Measurements from ENCODE around the gene RNFT2.

The RNFT2 gene

DNA sequence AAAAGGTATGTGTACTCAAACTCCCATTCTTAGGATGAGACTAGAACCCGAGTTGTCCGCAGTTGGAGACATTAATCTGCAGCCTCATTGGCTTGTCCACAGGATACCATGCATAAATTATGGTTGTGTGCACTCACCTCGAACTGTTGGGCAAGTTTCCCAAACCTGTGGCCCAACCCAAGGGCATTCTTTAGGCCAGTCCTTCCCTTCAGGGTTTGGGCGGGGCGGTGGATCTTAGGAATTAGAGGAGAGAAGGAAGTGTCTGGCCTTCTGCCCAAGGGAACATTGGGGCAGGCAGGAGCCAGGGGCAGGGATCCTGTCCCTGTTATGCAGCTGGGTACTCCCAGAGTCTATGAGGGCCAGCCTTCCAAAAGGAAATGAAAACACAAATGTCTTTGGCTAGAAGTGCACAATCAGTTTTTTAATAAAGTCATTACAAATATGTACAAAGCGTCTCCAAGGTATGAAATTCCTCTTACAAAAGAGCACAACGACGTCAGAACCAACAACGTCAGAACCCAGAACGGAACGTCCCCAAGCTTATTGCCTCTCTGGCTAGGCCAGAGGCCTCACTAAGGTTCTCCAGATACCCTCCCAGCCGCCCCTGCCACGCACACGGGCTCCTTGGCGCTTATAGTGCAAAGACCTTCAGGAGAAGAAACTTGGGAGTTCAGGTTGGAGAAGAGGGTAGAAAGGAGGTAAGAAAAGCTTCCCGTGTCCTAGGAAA is 117.8 kb downstream of the RNFT2 start:
- H3K27me3 ChIP-seq, result no peaks in the 10 kb centered on the region
- H4K20me1 ChIP-seq, result peaks cover 0 to 7% (median 0%) of the 10 kb centered on the region in 11 experiments; a peak in 4 of 22 replicates
- no peak overlapping the region for H3K4me3 ChIP-seq
- H3K27ac ChIP-seq, result no peak overlapping the region
- no peak overlapping the region for H3K9ac ChIP-seq
- H3K36me3 ChIP-seq, result no peaks in the 10 kb centered on the region
- H3K4me1 ChIP-seq, result peaks cover 29 to 60% (median 49%) of the 10 kb centered on the region in 10 experiments
- H3K4me2 ChIP-seq, result no peak overlapping the region
- TF ChIP-seq Cebpa-rat (IDR thresholded peaks at IDR 0.05), result no peak
- H3K9me3 ChIP-seq (replicated peaks in 1 of 11), result no peaks in the 10 kb centered on the region

DNA sequence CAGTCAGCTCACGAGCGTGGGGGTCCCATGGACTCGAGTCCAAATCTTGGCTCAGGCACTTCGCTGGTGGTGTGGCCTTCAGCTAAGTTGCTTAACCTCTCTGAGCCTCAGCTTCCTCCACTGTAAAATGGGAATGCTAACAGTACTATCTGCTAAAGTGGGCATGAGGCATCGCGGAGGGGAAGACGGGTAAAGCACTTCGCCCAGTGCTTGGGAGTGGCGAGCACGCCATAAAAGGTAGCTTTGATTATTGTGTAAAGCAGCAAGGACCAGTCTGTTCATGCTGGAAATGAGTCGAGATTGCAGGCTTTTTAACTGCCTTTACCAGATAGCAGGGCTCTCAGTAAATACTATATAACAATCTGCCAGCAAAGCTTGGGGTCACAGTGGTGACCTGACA is 118.6 kb downstream of the RNFT2 start:
- Histone ChIP-seq H3K9me3 (replicated peaks in 1 of 11) (no peaks in the 10 kb centered on the region), H3K4me3 (no peak overlapping the region), H3K9ac (no peak overlapping the region), H3K4me2 (peak overlapping the region in 1 of 11 experiments; percentile 71; a peak in 1 of 22 replicates), H3K36me3 (no peaks in the 10 kb centered on the region), H3K27me3 (no peaks in the 10 kb centered on the region), H4K20me1 (peaks cover 0 to 7% (median 0%) of the 10 kb centered on the region in 11 experiments; a peak in 5 of 22 replicates), H3K4me1 (peaks cover 35 to 61% (median 51%) of the 10 kb centered on the region in 10 experiments), H3K27ac (no peak overlapping the region)
- TF ChIP-seq Cebpa-rat (IDR thresholded peaks at IDR 0.05), result no peak

DNA sequence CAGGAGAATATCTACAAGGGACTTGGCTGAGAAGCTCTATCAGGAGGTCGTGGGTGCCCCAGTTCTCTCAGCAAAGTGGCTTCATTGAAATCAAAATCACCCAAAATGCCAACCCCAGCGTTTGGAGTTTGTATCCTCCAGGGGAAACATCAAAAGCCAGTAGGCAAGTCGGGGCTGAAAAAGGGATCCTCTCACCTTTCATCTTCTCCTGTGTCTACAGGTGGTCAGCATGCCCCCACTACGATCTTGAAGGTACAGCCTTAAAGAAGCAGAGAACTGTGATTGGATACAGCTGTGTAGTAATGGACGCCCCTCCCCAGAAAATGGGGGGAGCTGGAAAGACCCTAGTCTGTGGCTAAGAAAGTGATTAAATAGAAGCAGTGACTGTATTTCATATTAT is 121.0 kb downstream of the RNFT2 start:
- Histone ChIP-seq H3K9ac (no peak overlapping the region), H3K27ac (no peak overlapping the region), H3K27me3 (no peaks in the 10 kb centered on the region), H3K9me3 (replicated peaks in 1 of 11) (no peaks in the 10 kb centered on the region), H4K20me1 (peaks cover 0 to 7% (median 0%) of the 10 kb centered on the region in 11 experiments; a peak in 5 of 22 replicates), H3K4me3 (no peak overlapping the region), H3K4me2 (peak overlapping the region in 4 of 11 experiments; percentile 10 to 79 (median 76); a peak in 5 of 22 replicates), H3K4me1 (peaks cover 46 to 59% (median 54%) of the 10 kb centered on the region in 10 experiments), H3K36me3 (no peaks in the 10 kb centered on the region)
- no peak for TF ChIP-seq Cebpa-rat (IDR thresholded peaks at IDR 0.05)

DNA sequence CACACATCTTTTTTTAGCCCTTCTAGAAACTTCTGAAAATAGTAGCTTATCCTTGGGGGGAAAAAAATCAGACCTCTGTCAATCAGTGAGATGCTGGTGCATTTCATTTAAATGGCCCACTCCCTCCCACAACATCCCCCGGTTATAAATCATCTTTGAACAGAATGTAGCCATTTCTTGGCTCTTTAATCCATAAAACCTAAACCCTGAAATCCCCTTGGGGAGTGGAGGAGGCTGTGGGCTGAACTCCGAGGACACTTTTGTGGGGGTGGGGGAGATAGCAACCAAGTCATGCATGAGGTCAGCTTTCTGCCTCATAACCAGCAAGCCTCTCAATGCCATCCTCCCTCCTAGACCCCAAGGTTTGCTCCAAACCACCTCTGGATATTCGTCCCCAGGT is 122.1 kb downstream of the RNFT2 start:
- H3K4me2 ChIP-seq, result peak overlapping the region; percentile 67 to 86 (median 79)

DNA sequence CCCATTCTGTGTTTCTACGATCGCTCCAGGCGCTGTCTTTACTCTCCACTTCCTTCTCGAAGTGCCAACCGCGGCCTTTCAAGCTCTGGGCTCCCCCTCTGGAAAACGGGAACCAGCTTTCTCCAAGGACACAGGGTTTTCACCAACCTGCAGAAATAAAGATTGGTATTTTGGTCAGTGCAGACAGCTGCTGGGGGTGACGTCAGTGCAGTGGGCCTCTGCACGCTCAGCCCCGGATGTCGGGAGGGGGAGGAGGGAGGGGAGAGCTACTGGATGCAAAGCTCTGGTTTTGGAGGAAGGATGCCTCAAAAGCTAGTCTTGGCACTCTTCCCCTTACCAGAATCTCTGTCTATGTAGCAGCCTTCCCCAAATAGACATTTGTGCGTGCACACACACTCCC is 123.2 kb downstream of the RNFT2 start:
- TF ChIP-seq Cebpa-rat (IDR thresholded peaks at IDR 0.05), result no peak
- peak overlapping the region in 3 of 11 experiments; percentile 20 to 53 (median 37); a peak in 3 of 22 replicates for H3K9ac ChIP-seq
- peak overlapping the region in 4 of 11 experiments; percentile 15 to 45 (median 22); a peak in 4 of 22 replicates for H3K27ac ChIP-seq
- peaks cover 0 to 7% (median 0%) of the 10 kb centered on the region in 11 experiments; a peak in 5 of 22 replicates for H4K20me1 ChIP-seq
- H3K27me3 ChIP-seq, result no peaks in the 10 kb centered on the region
- H3K4me2 ChIP-seq, result peak overlapping the region; percentile 67 to 86 (median 79)
- H3K4me1 ChIP-seq, result peaks cover 51 to 72% (median 58%) of the 10 kb centered on the region in 10 experiments
- H3K9me3 ChIP-seq (replicated peaks in 1 of 11), result no peaks in the 10 kb centered on the region
- no peaks in the 10 kb centered on the region for H3K36me3 ChIP-seq
- H3K4me3 ChIP-seq, result no peak overlapping the region; a peak in 1 of 20 replicates

More for the DNA sequence above, 122.1 kb downstream of the RNFT2 start:
- Histone ChIP-seq H3K4me1 (peaks cover 51 to 71% (median 58%) of the 10 kb centered on the region in 10 experiments), H3K36me3 (no peaks in the 10 kb centered on the region), H4K20me1 (peaks cover 0 to 7% (median 0%) of the 10 kb centered on the region in 11 experiments; a peak in 5 of 22 replicates), H3K27me3 (no peaks in the 10 kb centered on the region), H3K4me3 (no peak overlapping the region), H3K9me3 (replicated peaks in 1 of 11) (no peaks in the 10 kb centered on the region), H3K27ac (no peak overlapping the region), H3K9ac (no peak overlapping the region)
- TF ChIP-seq Cebpa-rat (IDR thresholded peaks at IDR 0.05), result no peak

DNA sequence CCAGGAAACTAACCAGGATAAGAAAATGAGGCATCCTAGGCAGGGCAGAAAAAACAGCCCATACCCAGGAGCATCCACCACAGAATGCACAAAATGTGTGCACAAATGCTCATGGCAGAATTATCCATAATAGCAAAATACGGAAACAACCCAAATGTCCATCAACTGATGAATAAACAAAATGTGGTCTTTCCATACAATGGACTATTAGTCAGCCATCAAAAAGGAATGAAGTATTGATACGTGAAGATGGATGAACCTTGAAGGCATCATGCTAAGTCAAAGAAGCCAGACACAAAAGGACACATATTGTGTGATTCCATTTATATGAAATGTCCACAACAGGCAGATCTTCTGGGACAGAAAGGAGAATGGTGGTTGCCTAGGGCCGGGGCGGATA is 124.1 kb downstream of the RNFT2 start:
- H3K27me3 ChIP-seq, result no peaks in the 10 kb centered on the region
- TF ChIP-seq Cebpa-rat (IDR thresholded peaks at IDR 0.05), result no peak
- H3K9me3 ChIP-seq (replicated peaks in 1 of 11), result no peaks in the 10 kb centered on the region
- H3K4me2 ChIP-seq, result peak overlapping the region; percentile 67 to 86 (median 79)
- no peaks in the 10 kb centered on the region for H3K36me3 ChIP-seq
- peaks cover 0 to 7% (median 0%) of the 10 kb centered on the region in 11 experiments; a peak in 5 of 22 replicates for H4K20me1 ChIP-seq
- no peak overlapping the region for H3K4me3 ChIP-seq
- peak overlapping the region in 4 of 11 experiments; percentile 20 to 53 (median 40); a peak in 4 of 22 replicates for H3K9ac ChIP-seq
- peak overlapping the region in 6 of 11 experiments; percentile 9 to 67 (median 35); a peak in 8 of 22 replicates for H3K27ac ChIP-seq
- peaks cover 51 to 70% (median 57%) of the 10 kb centered on the region in 10 experiments for H3K4me1 ChIP-seq

DNA sequence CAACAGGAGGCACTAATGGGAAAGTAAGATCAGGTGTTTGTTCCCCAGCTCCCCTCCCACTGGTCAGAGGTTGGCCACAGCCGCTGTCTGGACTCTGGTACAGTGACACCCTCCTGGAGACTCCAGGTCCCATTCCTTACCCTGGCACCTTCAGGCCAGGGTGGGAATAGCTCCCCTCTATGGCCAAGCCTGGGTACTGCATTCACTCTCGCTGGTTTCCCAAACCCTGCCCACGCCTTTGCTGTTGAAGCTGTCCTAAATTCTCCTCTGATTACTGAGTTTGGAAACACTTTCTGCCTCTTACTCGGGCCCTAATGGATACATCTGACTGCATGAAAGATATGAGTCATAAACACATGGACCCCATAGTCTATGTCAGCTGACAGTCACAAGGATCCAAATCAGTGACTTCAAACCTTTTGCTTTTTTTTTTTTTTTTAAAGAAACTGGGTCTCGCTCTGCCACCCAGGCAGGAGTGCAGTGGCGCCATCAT is 125.2 kb downstream of the RNFT2 start:
- H3K4me1 ChIP-seq, result peaks cover 41 to 60% (median 46%) of the 10 kb centered on the region in 10 experiments
- H3K4me2 ChIP-seq, result peak overlapping the region in 2 of 11 experiments; percentile 85 to 86; a peak in 4 of 22 replicates
- H3K27ac ChIP-seq, result peak overlapping the region in 3 of 11 experiments; percentile 27 to 56 (median 46); a peak in 5 of 22 replicates
- no peak overlapping the region for H3K4me3 ChIP-seq
- H4K20me1 ChIP-seq, result peaks cover 0 to 7% (median 0%) of the 10 kb centered on the region in 11 experiments; a peak in 5 of 22 replicates
- no peaks in the 10 kb centered on the region for H3K9me3 ChIP-seq (replicated peaks in 1 of 11)
- TF ChIP-seq Cebpa-rat (IDR thresholded peaks at IDR 0.05), result no peak
- H3K36me3 ChIP-seq, result no peaks in the 10 kb centered on the region
- H3K9ac ChIP-seq, result no peak overlapping the region; a peak in 1 of 22 replicates
- H3K27me3 ChIP-seq, result no peaks in the 10 kb centered on the region

DNA sequence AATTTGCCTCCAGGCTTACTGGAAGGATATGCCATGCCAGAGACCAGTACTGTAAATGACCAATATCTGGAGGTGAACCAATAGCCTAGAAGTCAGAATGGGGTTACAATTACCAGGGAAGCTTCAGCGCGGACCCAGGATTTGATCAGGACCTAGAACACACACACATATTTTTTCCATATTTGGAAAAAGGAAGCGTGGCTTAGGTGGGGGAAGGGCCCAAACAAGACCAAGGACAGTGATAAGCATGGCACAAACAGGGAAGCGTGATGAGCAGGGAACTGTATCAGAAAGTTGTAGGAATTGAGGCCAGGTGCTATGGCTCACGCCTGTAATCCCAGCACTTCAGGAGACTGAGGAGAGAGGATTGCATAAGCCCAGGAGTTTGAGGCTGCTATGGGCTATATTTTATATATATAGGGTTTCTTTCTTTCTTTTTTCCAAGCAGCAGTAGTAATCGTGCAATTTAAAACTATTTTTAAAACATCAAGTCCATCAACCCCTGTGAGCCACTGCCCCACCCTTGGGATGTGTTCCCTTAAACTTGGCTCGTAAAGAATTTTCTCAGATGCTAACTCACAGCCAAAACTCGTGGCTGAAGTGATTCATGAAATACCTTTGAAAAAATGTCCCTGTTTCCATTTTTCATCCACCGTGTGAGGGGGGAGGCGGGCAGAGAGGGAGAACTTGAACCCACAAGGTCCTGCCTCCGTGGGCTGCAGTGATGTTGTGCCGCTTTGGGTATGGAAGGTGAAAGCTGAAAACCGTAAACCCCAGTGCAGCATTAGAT is 126.5 kb downstream of the RNFT2 start:
- Histone ChIP-seq H3K9me3 (replicated peaks in 1 of 11) (no peaks in the 10 kb centered on the region), H3K27me3 (no peaks in the 10 kb centered on the region), H3K9ac (no peak overlapping the region), H4K20me1 (no peaks in the 10 kb centered on the region; a peak in 4 of 22 replicates), H3K4me1 (peaks cover 28 to 55% (median 37%) of the 10 kb centered on the region in 10 experiments), H3K36me3 (no peaks in the 10 kb centered on the region), H3K4me3 (no peak overlapping the region), H3K27ac (peak overlapping the region in 1 of 11 experiments; percentile 56; a peak in 2 of 22 replicates), H3K4me2 (peak overlapping the region in 3 of 11 experiments; percentile 0 to 86 (median 85); a peak in 4 of 22 replicates)
- TF ChIP-seq Cebpa-rat (IDR thresholded peaks at IDR 0.05), result no peak
